Renal cortex interstitium (tissue), 11 donors: ENCODE measurements around the gene MYH16. TPM values are rescaled to one million over a fixed set of nuclear protein-coding genes. Genes with fewer than 3 reads are reported as not detected.
"Not testable (repeated sequence)": the region's sequence is repeated elsewhere in the genome, so short reads cannot be mapped to it uniquely, and the experiment has no call there.

ENCODE experiments used
- DNase-seq, 11 donors: peaks; one replicate each; pipeline ENCODE4 v3.0.0-alpha.2; 2013; ENCODE audit warnings: low read depth in 9 of 11, low spot score in 4 of 11; ENCODE audit errors: extremely low read depth in 1 of 11
- polyA plus RNA-seq, 3 donors: library from polyadenylated mRNA; unstranded; fragments of 120-200 nt; gene quantifications; one replicate each; pipeline ENCODE4 v1.2.1, GENCODE V29; 2013; ENCODE audit not compliant: insufficient read length in 3 of 3

The MYH16 gene
- polyA plus RNA-seq, 3 donors = 0.01 to 0.17 TPM; not detected in 1

DNA sequence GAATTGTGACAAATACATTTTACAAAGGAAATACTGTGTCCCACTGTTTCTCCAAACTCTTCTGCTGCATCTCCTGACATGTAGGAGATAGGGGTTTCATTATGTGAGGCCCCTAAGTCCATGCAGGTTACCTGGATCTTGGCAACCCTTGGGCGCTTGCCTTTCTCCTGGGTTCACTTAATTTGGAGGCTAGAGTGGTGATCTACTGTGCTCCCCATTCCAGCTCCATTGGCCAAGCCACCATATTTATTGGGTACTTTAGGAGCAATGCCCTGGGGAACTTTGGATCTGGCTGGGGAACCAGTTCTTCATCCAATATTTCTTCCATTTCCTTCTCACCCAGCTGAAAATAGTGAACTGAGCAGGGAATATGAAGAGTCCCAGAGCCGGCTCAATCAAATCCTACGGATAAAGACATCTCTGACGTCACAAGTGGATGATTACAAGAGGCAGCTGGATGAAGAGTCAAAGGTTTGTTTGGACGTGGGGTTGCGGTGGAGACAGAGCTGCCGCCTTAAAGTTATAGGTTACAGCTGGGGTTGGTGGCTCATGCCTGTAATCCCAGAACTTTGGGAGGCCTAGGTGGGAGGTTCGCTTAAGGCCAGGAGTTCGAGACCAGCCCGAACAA, 18.5 kb downstream of the MYH16 start:
- DNase-seq = peak in 10 of 11 donors; percentile 7 to 38 (median 26)

DNA sequence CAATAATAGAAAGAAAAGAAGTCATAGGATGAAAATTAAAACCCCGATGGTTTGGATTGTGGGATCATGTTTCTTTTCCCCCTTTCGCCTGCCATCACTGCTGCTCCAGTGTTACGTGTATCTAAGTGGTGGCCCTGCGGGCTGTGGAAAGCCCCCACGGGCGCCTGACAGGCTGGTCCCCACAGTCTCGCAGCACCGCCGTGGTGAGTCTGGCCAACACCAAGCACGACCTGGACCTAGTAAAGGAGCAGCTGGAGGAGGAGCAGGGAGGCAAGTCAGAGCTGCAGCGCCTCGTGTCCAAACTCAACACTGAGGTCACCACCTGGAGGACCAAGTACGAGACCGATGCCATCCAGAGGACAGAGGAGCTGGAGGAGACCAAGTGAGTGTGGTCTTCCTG, 19.5 kb downstream of the MYH16 start:
- DNase-seq = no peak

DNA sequence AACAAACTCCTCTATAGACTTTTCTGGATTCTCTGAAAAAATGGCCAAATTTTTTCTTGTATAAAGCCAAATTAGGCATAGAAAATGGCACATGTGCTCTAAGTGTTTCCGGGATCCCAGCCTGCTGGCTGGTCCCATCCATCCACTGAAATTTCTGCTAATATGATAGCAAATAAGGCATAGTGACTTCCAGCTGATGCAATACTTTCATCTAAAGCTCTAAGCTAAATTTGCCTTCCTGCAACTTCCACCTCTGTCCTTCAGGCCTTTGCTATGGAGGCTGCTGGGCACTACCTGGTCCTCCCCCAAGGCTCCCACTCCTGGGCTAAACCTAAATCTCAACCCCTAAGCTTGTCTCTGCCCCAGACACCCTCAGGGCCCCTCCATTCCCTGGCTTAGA, 20.5 kb downstream of the MYH16 start:
- DNase-seq = no peak

DNA sequence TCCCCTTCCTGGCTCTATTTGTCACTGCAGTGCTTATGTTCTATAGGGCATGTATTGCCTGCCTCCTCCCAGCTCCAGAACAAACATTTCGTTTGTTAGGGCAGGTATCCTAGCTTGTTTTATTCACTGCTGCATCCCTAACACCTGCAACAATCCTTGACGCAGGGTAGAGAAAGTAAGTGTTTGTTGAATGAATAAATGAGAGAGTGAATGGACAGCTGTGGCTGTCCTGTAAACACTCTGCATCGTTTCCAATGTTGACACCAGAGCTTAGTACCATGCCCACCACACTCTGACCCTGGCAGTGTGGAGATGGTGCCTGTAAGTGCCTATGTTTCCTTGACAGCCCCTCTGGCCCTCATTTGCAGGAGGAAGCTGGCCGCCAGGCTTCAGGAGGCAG, 21.0 kb downstream of the MYH16 start:
- DNase-seq = no peak

DNA sequence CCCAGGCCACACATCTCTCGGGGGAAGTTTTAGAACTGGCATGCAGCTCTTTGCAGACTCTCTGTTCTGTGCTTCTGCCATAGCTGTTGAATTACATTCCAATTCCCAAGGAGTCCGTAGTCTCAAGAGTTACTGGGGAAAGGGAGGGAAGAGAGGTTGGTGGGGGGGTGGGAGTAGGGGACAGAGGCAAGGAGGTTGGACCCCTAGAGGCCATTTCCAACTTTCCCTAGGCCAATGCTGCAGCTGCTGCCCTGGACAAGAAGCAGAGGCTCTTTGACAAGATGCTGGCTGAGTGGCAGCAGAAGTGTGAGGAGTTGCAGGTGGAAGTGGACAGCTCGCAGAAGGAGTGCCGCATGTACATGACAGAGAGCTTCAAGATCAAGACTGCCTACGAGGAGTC, 23.8 kb downstream of the MYH16 start:
- DNase-seq = no peak

DNA sequence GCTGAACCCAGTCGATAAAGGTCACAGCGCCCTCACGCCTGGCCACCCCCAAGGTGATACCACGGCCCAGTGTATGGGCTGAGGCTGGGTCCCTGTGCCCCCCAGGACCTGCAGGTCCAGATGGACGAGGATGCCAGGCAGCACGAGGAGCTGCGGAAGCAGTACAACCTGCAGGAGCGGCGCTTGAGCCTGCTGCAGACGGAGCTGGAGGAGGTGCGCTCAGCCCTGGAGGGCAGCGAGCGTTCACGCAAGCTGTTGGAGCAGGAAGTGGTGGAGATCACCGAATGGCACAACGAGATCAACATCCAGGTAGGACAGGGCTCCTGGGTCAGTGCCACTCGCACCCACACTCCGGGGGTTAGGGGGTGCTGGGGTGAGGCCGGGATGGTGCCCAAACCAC, 28.9 kb downstream of the MYH16 start:
- no peak for DNase-seq

DNA sequence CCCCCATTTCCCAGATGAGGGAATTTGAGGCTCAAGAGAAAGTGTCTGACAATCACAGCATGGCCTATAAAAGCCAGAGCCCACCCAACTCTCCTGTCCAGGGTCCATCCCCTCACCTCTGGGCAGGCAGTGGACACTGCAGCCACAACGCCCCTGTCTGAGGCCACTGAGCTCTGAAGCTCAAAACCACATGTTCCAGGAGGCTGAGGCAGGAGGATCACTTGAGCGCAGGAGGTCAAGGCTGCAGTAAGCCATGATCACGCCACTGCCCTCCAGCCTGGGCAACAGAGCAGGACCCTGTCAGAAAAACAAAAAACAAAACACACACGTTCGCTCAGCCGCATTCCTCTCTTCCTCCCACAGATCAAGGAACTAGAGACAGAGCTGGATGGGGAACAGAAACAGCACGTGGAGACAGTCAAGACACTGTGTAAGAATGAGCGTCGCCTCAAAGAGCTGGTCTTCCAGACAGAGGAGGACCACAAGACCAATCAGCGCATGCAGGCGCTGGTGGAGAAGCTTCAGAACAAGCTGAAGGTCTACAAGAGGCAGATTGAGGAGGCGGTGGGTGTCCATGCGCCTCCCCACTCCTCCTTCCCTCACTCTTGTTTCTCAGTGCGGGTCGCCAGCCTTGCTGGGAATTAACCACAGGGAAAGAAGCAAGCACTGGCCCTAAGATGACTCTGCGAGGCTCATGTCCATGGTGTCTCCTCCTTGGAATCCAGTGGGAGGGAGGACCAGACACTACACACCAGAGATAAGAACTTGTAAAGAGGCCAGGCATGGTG, 33.0 kb downstream of the MYH16 start:
- DNase-seq = no peak

DNA sequence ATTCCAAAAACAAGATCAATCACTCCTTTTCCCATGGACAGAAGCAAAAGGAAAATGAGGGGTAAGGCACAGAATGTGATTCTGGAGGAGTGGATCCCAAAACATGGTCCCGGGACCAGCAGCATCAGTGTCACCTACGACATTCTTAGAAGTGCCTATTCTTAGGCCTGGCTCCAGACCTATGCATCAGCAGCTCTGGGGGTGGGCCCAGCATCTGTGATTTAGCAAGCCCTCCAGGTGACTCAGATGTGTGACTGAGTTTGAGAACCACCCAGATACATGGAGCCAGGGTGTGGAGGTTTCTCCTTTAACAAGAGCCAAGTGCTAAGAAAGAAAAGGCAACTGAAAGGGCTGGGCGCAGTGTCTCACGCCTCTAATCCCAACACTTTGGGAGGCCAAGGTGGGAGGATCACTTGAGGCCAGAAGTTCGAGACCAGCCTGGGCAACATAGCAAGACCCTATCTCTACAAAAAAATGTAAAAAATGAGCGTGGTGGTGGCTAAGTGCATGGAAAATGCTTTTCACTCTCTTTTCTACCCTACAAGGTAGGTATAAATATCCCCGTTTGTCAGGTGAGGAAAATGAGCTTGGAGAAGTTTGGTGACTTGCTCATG, 35.9 kb downstream of the MYH16 start:
- DNase-seq = no peak

DNA sequence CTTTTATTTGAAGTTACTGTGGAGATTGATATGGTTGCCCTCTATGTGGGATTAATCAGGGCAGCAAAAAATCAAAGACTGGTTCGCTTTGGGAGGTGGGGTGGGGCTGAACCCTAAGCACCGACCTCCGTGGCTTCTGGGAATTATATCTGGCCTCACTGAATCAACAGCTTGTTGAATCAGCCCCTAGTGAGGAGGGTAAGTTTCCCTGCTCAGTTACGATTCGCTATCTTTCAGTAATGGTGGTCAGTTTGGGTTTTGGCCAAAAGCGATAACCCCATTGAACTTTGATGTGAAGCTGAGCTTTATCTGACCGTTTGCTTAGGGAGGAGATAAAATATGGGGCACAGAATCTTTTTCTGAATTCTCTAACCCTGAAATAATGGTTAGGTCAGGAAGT, 36.5 kb downstream of the MYH16 start:
- no peak for DNase-seq

DNA sequence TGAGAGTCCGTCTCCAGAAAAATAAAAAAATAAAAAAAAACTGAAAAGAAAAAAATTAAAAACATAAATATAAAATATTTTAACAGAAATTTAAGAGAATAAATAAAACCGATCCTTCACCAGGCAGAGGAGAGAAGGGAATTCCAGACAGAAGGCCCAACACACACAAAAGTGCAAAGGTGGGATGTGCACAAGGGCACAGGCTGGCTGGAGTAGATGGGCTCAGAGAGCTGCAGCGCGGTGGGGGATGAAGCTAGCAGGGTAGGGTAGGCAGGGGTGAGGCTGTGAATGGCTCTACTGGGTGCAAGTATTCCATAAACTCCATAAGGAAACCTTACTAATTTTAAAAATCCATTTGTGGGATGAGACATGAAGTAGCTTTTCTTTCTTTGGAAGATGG, 37.4 kb downstream of the MYH16 start:
- no peak for DNase-seq

DNA sequence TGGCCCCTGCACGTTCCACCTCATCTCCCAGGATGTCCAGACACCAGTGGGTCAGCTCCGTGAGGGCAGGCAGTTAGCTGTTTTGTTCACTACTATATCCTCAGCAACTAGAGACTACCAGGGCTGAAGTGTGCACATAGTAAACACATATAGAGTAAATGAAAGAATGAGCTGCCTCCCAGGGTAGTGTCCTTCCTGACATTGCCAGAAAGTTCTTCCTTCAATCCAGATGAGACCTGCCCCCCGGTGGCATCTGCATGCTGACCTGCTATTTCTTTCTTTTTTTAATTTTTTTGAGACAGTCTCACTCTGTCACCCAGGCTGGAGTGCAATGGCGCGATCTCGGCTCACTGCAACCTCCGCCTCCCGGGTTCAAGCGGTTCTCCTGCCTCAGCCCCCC, 39.1 kb downstream of the MYH16 start:
- DNase-seq = no peak

DNA sequence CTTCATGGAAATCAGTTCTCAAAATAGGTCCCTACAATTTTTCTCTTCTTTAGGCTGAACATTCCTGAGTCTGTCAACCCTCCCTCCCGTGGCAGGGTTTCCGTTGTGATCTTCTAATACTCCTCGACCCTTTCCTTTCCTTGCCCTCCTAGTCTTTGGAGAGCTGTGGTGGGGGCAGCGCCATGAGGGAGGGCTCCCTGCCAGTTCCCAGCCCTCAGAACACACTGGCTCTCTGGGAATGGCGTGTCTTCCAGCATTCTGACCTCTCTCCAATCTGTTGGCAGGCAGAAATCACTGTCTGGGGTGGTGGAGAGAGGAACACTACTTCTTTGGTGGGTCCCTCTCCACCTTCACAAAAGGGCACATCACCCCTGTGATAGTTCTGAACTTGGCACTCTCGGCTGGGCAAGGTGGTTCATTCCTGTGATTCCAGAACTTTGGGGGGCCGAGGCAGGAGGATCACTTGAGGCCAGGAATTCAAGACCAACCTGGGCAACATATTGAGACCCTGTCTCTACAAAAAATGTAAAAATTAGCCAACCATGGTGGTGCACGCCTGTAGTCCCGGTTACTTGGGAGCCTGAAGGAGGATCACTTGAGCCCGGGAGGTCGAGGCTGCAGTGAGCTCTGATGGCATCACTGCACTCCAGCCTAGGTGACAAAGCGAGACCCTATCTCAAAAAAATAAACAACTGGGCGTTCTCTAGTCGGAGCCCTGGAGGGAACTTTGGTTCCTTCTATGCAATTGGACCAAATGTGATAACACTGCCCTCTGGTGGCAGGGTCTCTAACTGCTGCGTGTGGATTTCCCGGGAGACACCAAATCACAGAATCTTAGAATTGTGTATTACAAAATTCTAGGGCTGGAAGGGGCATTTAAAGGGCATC, 39.9 kb downstream of the MYH16 start:
- peak in 7 of 11 donors; percentile 13 to 52 (median 35) for DNase-seq

DNA sequence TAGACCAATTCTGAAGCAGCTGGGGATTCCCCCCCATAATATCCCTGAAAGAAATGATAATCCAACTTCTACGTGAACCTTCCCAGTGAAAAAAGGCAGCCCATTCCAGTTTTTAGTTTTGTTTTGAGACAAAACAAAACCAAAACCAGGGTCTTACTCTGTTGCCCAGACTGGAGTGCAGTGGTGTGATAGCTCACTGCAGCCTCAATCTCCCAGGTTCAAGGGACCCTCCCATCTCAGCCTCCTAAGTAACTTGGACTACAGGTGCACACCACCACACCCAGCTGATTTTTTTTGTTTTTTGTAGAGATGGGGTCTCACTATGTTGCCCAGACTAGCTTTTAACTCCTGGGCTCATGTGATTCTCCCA, 40.5 kb downstream of the MYH16 start:
- no peak for DNase-seq

DNA sequence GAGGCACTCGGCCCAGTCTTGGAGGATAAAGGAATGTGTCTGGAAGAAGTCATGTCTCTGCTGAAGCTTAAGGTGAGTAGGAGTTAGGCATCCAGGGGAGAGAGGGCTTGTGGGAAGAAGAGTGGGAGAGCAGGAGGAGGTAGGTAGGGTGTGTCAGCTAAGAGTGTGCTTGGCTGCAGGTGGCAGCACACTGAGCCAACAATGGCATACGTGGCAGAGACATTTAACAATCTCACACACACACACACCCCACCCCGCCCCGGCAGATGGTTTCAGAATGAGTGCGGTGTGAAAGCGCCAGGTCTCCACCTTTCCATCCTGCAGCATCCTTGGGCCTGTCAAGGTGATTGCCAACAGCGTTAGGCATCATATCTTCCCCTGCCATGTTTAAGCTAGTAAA, 41.9 kb downstream of the MYH16 start:
- no peak for DNase-seq

DNA sequence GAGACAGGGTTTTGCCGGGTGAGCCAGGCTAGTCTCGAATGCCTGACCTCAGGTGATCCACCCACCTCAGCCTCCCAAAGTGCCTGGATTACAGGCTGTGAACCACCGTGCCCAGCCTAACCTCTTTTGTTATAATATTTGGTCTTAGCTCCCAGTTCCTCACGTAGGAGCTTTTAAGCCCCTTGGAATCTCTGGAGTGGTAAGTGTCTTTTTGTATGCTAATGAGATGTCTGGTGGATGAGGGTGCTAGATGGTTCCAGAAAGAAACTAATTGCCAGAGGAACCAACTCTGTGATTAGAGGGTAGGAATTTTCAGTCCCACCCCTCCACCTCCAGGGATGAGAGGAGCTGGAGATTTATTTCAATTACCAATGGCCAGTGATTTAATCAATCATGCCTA, 47.7 kb downstream of the MYH16 start:
- no peak for DNase-seq

DNA sequence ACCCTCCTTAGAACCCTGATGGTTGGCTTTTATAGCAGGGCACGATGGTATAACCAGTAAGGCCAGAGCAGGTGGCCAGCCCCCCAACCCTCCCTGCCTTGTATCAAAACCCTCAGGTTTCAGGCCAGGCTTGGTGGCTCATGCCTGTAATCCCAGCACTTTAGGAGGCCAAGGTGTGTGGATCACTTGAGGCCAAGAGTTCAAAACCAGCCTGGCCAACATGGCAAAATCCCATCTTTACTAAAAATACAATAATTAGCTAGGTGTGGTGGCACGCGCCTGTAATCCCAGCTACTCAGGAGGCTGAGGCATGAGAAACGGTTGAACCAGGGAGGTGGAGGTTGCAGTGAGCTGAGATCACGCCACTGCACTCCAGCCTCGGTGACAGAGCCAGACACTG, 50.0 kb downstream of the MYH16 start:
- DNase-seq = not testable (repeated sequence)

DNA sequence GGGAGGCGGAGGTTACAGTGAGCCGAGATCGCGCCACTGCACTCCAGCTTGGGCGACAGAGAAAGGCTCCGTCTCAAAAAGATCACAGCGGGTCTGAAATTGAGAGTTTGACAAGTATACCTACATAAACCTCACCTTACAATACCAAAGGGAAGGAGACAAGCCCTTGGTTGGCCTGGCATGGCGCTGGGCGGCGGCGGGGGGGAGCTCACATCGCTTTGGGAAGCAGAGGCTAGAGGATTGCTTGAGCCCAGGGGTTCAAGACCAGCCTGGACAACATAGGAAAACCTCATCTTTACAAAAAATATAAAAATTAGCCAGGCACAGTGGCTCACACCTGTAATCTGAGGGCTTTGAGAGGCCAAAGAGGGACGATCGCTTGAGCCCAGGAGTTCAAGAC, 51.9 kb downstream of the MYH16 start:
- no peak for DNase-seq

DNA sequence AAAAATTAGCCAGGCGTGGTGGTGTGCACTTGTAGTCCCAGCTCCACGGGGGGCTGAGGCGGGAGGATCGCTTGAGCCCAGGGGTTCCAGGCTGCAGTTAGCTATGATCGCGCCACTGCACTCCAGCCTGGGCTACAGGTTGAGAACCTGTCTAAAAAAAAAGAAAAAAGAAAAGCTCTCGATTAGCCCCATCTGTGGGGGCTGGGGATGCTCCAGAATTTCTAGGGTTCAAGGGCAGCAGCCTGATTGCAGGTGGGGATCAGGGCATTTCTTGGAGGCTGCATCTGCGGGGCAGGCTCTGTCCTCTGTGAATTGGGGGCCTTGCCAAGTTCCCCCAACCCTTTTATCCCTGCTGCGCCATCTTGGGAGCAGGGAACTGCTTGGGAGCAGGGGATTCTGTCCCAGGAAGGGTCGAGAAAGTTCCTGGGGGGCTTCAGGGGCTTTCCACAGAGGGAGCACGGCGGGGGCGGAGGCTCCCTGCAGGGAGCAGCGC, 52.4 kb downstream of the MYH16 start:
- DNase-seq = peak in 1 of 11 donors; percentile 7

DNA sequence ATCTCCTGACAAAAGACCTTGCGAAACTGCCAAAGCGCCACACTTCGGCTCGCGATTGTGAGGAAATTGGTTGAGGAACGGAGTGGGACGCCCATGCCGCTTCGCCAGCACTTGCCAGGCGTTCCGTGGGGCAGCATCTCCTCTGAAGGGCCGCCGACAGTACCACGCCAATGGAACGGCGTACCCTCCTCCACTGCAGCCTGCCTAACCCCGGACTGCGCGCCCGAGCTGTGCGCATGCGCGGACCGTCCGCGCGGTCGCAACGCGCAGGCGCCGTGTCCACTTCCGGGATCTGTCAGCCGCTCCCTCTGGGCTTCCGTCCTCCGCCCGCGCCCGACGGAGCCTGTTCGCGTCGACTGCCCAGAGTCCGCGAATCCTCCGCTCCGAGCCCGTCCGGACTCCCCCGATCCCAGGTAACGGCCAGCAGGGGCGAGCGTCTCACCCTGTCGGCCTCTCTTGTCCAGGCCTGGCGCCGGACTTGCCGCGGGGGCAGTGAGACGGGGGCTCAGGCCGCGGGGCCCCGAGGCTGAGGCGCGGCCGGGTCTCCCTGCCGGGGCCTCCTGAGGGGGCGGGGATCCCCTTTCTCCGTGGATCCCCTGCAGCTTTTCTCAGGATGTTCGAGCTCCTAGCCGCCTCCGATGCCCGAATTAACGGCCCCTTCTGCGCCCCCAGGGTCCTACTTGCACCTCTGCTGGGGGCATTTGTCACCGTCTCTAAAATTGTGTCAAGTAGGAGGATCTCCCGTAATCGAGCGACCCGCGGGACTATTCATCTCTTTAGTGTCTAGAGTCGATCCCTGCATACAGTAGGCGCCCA, 53.2 kb downstream of the MYH16 start, which contains the start of gene ARPC1A:
ARPC1A (plus strand) TSS at position 307 of the 816 bp plus-strand sequence. CDS start 7,456 bp downstream, outside the sequence.
- peak; percentile 86 to 92 (median 90) for DNase-seq
